ENCODE results near the gene OTULIN. TPM values are rescaled to one million over a fixed set of nuclear protein-coding genes. Genes with fewer than 3 reads are reported as not detected.

Gene OTULIN
- total and polyA plus RNA-seq, 8 donors = 17.0 to 34.3 (median 21.4) TPM

DNA sequence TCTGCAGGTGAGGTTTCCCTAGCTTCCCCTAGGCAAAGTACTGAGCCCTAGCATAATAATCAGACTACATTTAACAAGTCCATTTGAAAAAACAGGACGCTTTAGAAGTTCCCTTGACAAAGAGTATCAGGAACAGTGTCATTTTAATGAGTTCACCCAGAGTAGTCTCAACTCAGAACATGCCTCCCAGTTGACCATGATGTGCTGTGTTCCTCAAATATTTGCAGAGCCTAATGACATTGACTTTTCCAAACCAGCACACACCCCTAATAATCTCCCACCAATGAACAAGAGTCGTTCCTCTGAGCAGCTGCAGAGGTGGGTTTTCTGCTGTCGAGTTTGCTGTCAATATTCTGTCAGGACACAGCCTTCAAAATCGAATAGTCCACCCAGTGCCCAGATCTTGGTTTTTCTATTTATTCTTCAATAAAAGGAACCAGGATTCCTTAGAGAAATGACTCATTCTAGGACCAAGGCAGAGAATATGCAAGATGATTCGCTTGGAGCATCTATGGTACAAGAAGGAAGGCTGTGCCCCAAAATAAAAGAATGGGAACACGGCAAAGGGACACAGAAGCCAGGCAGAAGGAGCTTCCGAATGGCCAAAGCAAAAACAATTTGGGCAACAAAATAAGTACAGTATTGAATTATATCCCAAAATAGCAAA lies 57.6 kb downstream of the OTULIN start:
- Histone ChIP-seq H3K36me3 (no peaks in the 10 kb centered on the region), H3K27ac (no peak overlapping the region), H3K27me3 (no peaks in the 10 kb centered on the region), H3K9me3 (no peaks in the 10 kb centered on the region), H3K4me3 (no peak overlapping the region), H3K4me1 (no peaks in the 10 kb centered on the region)
- TF ChIP-seq CTCF (IDR thresholded peaks at IDR 0.05) = no peak
- no peak for ATAC-seq
- intact Hi-C loops (cut with DNase I) = no loop called here
- no peak for DNase-seq

GRCh38 chr5:14722923-14723322 lies 58.4 kb downstream of the OTULIN start:
- no peaks in the 10 kb centered on the region for H3K9me3 ChIP-seq
- no peak for ATAC-seq
- no peak overlapping the region for H3K27ac ChIP-seq
- intact Hi-C loops (cut with DNase I) = no loop called here
- no peak for TF ChIP-seq CTCF (IDR thresholded peaks at IDR 0.05)
- no peaks in the 10 kb centered on the region for H3K27me3 ChIP-seq
- H3K4me1 ChIP-seq = peaks cover 0 to 6% of the 10 kb centered on the region in 2 donors
- H3K4me3 ChIP-seq = no peak overlapping the region
- DNase-seq = no peak
- no peaks in the 10 kb centered on the region for H3K36me3 ChIP-seq

DNA sequence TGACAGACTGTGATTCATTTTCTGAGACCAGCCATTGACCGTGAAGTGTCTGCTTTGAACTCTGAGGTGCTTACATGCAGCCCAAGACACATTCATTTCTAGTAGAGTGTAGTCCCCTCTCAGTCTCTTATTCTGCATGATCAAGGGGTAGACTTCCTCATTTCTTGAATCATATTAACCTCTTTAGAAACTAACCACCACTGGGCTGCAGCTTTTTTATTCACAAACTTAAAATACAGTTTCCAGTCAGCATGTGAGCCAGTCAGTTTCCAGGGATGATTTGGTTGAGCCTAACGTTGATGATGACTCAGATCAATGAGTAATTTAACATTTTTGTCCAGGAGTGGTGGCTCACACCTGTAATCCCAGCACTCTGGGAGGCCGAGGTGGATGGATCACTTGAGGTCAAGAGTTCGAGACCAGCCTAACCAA lies 59.2 kb downstream of the OTULIN start:
- no peaks in the 10 kb centered on the region for H3K9me3 ChIP-seq
- no peaks in the 10 kb centered on the region for H3K27me3 ChIP-seq
- ATAC-seq (no peak), DNase-seq (no peak)
- H3K4me1 ChIP-seq = peaks cover 0 to 6% of the 10 kb centered on the region in 2 donors
- no peak overlapping the region for H3K4me3 ChIP-seq
- H3K27ac ChIP-seq = no peak overlapping the region
- no peaks in the 10 kb centered on the region for H3K36me3 ChIP-seq
- intact Hi-C loops (cut with DNase I) = no loop called here
- TF ChIP-seq CTCF (IDR thresholded peaks at IDR 0.05) = no peak

DNA sequence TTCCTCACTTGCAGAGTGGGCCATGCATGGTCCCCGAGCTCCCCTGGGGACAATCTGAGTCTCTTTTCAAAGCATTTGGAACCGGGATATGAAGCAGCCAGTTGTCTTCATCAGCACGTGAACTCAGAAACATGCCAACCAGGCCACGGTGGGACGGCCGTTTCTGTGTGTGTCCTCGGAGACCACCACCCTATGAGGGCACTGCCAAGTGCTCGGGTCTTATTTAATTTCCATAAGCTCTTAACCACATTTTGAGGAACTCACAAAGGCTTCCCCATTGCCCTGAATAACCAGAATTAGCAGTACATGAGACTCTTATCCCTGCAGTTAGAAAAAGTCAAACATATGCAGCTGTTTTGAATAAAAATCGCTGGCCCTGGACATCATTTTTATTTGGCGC lies 60.1 kb downstream of the OTULIN start:
- no peak for TF ChIP-seq CTCF (IDR thresholded peaks at IDR 0.05)
- no peak overlapping the region for H3K27ac ChIP-seq
- H3K4me3 ChIP-seq = no peak overlapping the region
- H3K36me3 ChIP-seq = no peaks in the 10 kb centered on the region
- intact Hi-C loops (cut with DNase I) = loop anchor here in 1 of 2 donors (5.0 kb wide), 1 partner anchor 288 kb away; no protein-coding TSS in a partner anchor
- H3K4me1 ChIP-seq = peaks cover 0 to 6% of the 10 kb centered on the region in 2 donors
- H3K27me3 ChIP-seq = no peaks in the 10 kb centered on the region
- DNase-seq (no peak), ATAC-seq (peak; percentile 10)
- H3K9me3 ChIP-seq = no peaks in the 10 kb centered on the region

DNA sequence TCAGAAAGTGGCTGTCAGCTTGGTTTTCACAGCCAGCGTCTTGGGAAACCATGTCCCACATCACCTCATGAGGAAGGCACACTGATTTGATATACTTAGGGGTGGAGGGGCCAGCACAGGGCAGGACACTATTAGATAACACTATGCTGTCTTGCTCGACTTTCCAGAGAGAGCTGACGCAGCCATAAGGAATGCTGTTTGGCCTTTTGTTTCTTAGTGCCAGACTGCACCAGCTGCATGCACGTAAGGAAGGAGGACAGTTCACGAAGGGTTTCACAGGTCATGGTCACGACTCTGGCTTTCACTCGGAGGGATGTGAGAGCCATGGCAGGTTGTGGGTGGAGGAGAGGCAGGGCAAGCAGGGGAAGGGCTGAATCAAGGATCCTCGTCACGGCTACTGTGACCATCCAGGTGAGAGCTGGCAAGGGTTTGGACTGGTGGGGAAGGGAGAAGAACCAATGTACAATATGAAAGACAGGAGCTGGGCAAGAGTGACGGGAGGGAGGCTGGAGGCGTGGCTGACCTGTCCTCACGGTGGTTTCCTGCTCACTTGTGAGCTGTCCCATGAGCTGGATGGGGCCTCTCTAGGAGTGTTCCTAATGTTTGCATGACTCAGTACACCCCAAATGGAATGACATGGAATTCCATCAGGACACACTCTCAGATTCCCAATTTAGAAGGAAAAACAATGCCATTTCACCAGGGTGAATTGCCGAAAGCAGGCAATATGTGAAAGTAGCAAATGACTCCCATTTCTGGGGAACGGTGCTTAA lies 61.7 kb downstream of the OTULIN start:
- Histone ChIP-seq H3K27ac (no peak overlapping the region), H3K9me3 (no peaks in the 10 kb centered on the region), H3K4me1 (peaks cover 0 to 6% of the 10 kb centered on the region in 2 donors), H3K36me3 (peaks cover 0 to 5% of the 10 kb centered on the region in 2 donors), H3K27me3 (no peaks in the 10 kb centered on the region), H3K4me3 (no peak overlapping the region)
- intact Hi-C loops (cut with DNase I) = loop anchor here in 1 of 2 donors (5.0 kb wide), 1 partner anchor 286 kb away; no protein-coding TSS in a partner anchor
- ATAC-seq = no peak
- no peak for DNase-seq
- TF ChIP-seq CTCF (IDR thresholded peaks at IDR 0.05) = no peak

Data from left lung (tissue), 10 donors.